Stimulated activated naive B cell treated with anti-CD40 and anti-IgM and Interleukin-4, amounts not matched to agents 10 μg/mL and 1 μg/mL and 100 μg/mL, for 72 hours (primary cell): ENCODE measurements around the gene LTA4H.
"Not testable (repeated sequence)": the region's sequence is repeated elsewhere in the genome, so short reads cannot be mapped to it uniquely, and the experiment has no call there.

ENCODE experiments used
- ATAC-seq, 2 donors: fragments of 150-1000 bp; cut with Tn5 transposase; replicated peaks; 2 replicates each; pipeline ENCODE4 v1.10.0; 2021; ENCODE audit warnings: moderate library complexity in 1 of 2
- DNase-seq: peaks from one replicate; pipeline ENCODE4 v3.0.0; 2021
- H3K27ac Mint-ChIP-seq: one replicate; pipeline ENCODE4 v1.8.0; 2022; ENCODE audit warnings: mild to moderate bottlenecking, mixed read lengths
- H3K27me3 Mint-ChIP-seq, 2 donors: one replicate each; pipeline ENCODE4 v1.8.0; 2022; ENCODE audit warnings: mixed read lengths in 2 of 2
- H3K36me3 Mint-ChIP-seq, 2 donors: one replicate each; pipeline ENCODE4 v1.8.0; 2022; ENCODE audit warnings: mixed read lengths in 2 of 2, mild to moderate bottlenecking in 1 of 2
- H3K4me1 Mint-ChIP-seq, 2 donors: one replicate each; pipeline ENCODE4 v1.8.0; 2022; ENCODE audit warnings: mixed read lengths in 2 of 2, mild to moderate bottlenecking in 1 of 2
- H3K4me3 Mint-ChIP-seq, 2 donors: one replicate each; pipeline ENCODE4 v1.8.0; 2022; ENCODE audit warnings: mild to moderate bottlenecking in 2 of 2, mixed read lengths in 2 of 2, moderate library complexity in 1 of 2
- H3K9me3 Mint-ChIP-seq, 2 donors: one replicate each; pipeline ENCODE4 v1.8.0; 2022; ENCODE audit warnings: mixed read lengths in 2 of 2, mild to moderate bottlenecking in 1 of 2

The LTA4H gene

DNA sequence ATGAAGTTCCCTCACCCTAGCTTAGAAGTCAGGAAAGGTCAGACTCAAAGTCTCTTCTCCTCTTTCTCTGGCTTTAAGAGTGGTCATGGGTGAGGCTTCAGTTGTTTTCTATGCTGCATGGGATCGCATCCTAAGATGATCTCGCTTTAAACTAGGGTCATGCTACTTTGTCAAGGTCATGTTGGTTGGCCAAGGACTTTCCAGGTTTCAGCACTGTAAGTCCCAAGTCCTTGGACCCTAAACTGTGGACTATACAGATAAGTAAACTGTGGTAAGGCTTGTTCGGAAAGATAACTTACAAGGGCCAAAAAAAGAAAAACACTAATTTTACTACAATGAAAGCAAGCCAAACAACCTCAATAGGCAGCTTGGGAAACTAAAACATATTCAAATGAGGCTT, 56.6 kb downstream of the LTA4H start:
- H3K4me3 Mint-ChIP-seq, result no peak overlapping the region
- peaks cover 0 to 2% of the 10 kb centered on the region in 2 donors for H3K36me3 Mint-ChIP-seq
- no peak for ATAC-seq

DNA sequence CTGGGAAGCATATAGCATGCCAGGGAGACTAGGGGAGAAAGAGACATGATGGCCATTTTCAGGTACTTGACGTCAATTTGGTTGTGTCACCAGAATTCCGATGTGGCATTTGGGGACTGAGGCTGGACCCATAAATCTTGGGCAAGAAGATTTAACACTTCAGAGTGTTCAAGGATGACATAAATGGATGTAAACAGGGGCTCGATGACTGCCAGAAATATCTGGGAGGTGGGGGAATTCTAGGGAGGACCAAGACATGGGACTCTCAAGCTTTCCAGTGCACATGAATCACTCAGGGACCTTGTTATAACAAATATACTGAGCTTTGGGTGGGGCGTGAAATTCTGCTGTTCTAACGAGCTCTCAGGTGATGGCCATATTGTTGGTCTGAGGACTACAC, 57.0 kb downstream of the LTA4H start:
- Mint-ChIP-seq H3K27me3 (no peaks in the 10 kb centered on the region), H3K9me3 (no peaks in the 10 kb centered on the region), H3K36me3 (peaks cover 3 to 4% of the 10 kb centered on the region in 2 donors), H3K4me3 (no peak overlapping the region), H3K4me1 (peaks cover 0 to 8% of the 10 kb centered on the region in 2 donors), H3K27ac (no peak overlapping the region)
- DNase-seq (no peak), ATAC-seq (no peak)

More for the DNA sequence above, 56.6 kb downstream of the LTA4H start:
- DNase-seq, result no peak
- Mint-ChIP-seq H3K4me1 (peaks cover 0 to 6% of the 10 kb centered on the region in 2 donors), H3K27me3 (no peaks in the 10 kb centered on the region), H3K27ac (no peak overlapping the region), H3K9me3 (no peaks in the 10 kb centered on the region)

- no peak for ATAC-seq
- H3K9me3 Mint-ChIP-seq, result no peaks in the 10 kb centered on the region
- peaks cover 0 to 13% of the 10 kb centered on the region in 2 donors for H3K4me1 Mint-ChIP-seq
- H3K4me3 Mint-ChIP-seq, result no peak overlapping the region
- H3K27ac Mint-ChIP-seq, result no peak overlapping the region
- H3K27me3 Mint-ChIP-seq, result no peaks in the 10 kb centered on the region
- DNase-seq, result no peak
- peaks cover 4% of the 10 kb centered on the region in 2 donors for H3K36me3 Mint-ChIP-seq
Measured at GRCh38 chr12:95977764-95978305, 57.6 kb downstream of the LTA4H start.

DNA sequence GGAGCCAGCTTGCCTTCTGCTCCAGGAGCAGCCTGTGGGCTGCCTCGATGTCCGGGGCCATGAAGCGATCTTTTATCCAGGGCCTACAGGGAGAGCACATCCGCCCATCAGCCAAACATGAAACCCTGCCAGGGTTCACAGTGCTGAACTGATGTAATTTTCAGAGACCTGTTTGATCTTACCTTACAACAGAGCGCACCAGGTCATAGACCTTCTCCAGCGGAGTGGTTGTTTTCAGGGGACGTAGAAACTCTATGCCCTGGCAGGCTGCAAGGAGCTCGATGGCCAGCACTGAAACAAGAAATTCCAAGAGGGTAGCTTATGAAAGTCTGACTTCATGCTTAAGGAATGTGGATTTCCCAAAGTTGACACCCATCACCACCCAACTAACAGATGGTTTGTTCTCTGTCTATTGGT, 59.0 kb downstream of the LTA4H start:
- H3K4me1 Mint-ChIP-seq, result peaks cover 0 to 17% of the 10 kb centered on the region in 2 donors
- H3K36me3 Mint-ChIP-seq, result peaks cover 4% of the 10 kb centered on the region in 2 donors
- DNase-seq (no peak), ATAC-seq (no peak)
- no peaks in the 10 kb centered on the region for H3K27me3 Mint-ChIP-seq
- no peaks in the 10 kb centered on the region for H3K9me3 Mint-ChIP-seq
- H3K27ac Mint-ChIP-seq, result no peak overlapping the region
- no peak overlapping the region for H3K4me3 Mint-ChIP-seq

DNA sequence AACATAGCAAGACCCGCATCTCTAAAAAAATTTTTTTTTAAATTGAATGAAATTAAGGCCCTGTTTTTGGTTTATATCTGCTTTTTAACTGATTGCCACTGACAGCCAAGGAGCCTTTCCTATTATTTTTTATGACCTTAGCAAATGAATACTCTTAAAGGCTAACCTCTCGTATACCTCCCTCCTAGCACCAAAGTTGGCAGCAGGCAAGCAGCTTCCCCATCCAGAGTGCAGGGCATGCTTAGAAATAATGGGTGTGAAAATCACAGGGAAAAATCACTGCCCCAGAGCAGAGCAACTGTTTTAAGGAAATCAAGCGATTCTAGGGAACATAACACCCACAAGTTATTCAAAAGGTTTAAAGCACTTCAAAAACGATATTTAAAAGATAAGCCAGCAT, 59.9 kb downstream of the LTA4H start:
- Mint-ChIP-seq H3K36me3 (peaks cover 4% of the 10 kb centered on the region in 2 donors), H3K27ac (no peak overlapping the region), H3K4me1 (peaks cover 0 to 17% of the 10 kb centered on the region in 2 donors), H3K9me3 (no peaks in the 10 kb centered on the region), H3K27me3 (no peaks in the 10 kb centered on the region), H3K4me3 (no peak overlapping the region)
- ATAC-seq (no peak), DNase-seq (no peak)

- ATAC-seq, result no peak
- peaks cover 4 to 6% of the 10 kb centered on the region in 2 donors for H3K36me3 Mint-ChIP-seq
- H3K4me1 Mint-ChIP-seq, result peaks cover 0 to 17% of the 10 kb centered on the region in 2 donors
- H3K4me3 Mint-ChIP-seq, result no peak overlapping the region
- H3K27ac Mint-ChIP-seq, result no peak overlapping the region
- no peaks in the 10 kb centered on the region for H3K27me3 Mint-ChIP-seq
- no peak for DNase-seq
- H3K9me3 Mint-ChIP-seq, result no peaks in the 10 kb centered on the region
Measured at GRCh38 chr12:95974358-95974757, 61.0 kb downstream of the LTA4H start.

- no peak overlapping the region for H3K4me3 Mint-ChIP-seq
- H3K4me1 Mint-ChIP-seq, result peaks cover 0 to 17% of the 10 kb centered on the region in 2 donors
- peaks cover 4 to 6% of the 10 kb centered on the region in 2 donors for H3K36me3 Mint-ChIP-seq
- H3K27ac Mint-ChIP-seq, result no peak overlapping the region
- no peaks in the 10 kb centered on the region for H3K27me3 Mint-ChIP-seq
- no peaks in the 10 kb centered on the region for H3K9me3 Mint-ChIP-seq
- ATAC-seq (peak; percentile 23 to 25), DNase-seq (no peak)
Measured at GRCh38 chr12:95972832-95973456, 62.4 kb downstream of the LTA4H start.

GRCh38 chr12:95970905-95971304, 64.5 kb downstream of the LTA4H start:
- ATAC-seq (no peak), DNase-seq (no peak)
- Mint-ChIP-seq H3K9me3 (no peaks in the 10 kb centered on the region), H3K27ac (no peak overlapping the region), H3K4me3 (no peak overlapping the region), H3K36me3 (peaks cover 10 to 13% of the 10 kb centered on the region in 2 donors), H3K27me3 (no peaks in the 10 kb centered on the region), H3K4me1 (peaks cover 0 to 17% of the 10 kb centered on the region in 2 donors)

GRCh38 chr12:95969116-95969515, 66.3 kb downstream of the LTA4H start:
- not testable (repeated sequence) for H3K27ac Mint-ChIP-seq, H3K4me3 Mint-ChIP-seq, H3K27me3 Mint-ChIP-seq, H3K9me3 Mint-ChIP-seq, ATAC-seq, DNase-seq
- Mint-ChIP-seq H3K4me1 (peaks cover 0 to 14% of the 10 kb centered on the region in 2 donors), H3K36me3 (peaks cover 10 to 15% of the 10 kb centered on the region in 2 donors)

DNA sequence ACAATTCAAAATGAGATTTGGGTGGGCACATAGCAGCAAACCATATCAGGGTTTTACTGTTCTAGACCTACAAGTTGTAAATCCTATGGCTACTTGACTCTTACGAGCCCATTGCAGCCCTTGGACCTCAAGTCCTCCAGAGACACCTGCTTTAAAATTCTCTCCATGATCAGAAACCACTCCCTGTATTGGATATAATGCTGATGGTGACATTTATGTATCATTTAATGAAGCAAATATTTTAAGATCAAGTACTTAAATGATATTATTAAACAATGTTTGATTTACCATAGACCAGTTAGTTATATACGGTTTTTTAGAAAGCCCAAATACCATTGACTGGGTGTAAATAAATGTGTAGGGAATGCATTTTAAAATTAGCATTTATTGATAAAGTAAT, 68.1 kb downstream of the LTA4H start:
- H3K27ac Mint-ChIP-seq, result no peak overlapping the region
- no peaks in the 10 kb centered on the region for H3K27me3 Mint-ChIP-seq
- ATAC-seq (no peak), DNase-seq (no peak)
- H3K9me3 Mint-ChIP-seq, result no peaks in the 10 kb centered on the region
- H3K4me1 Mint-ChIP-seq, result peaks cover 0 to 4% of the 10 kb centered on the region in 2 donors
- peaks cover 6 to 13% of the 10 kb centered on the region in 2 donors for H3K36me3 Mint-ChIP-seq
- H3K4me3 Mint-ChIP-seq, result no peak overlapping the region

- Mint-ChIP-seq H3K27ac (no peak overlapping the region), H3K36me3 (peaks cover 6 to 13% of the 10 kb centered on the region in 2 donors), H3K4me3 (no peak overlapping the region), H3K27me3 (peaks cover 0 to 3% of the 10 kb centered on the region in 2 donors), H3K4me1 (peaks cover 0 to 4% of the 10 kb centered on the region in 2 donors), H3K9me3 (no peaks in the 10 kb centered on the region)
- ATAC-seq, result no peak
- DNase-seq, result no peak
Measured at GRCh38 chr12:95966287-95966870, 69.0 kb downstream of the LTA4H start.

GRCh38 chr12:95963096-95963495, 72.3 kb downstream of the LTA4H start:
- DNase-seq (no peak), ATAC-seq (peak; percentile 66 to 87)
- no peak overlapping the region for H3K27ac Mint-ChIP-seq
- peaks cover 0 to 8% of the 10 kb centered on the region in 2 donors for H3K27me3 Mint-ChIP-seq
- H3K4me3 Mint-ChIP-seq, result no peak overlapping the region
- H3K4me1 Mint-ChIP-seq, result peaks cover 0 to 4% of the 10 kb centered on the region in 2 donors
- H3K9me3 Mint-ChIP-seq, result no peaks in the 10 kb centered on the region
- peaks cover 6 to 11% of the 10 kb centered on the region in 2 donors for H3K36me3 Mint-ChIP-seq

DNA sequence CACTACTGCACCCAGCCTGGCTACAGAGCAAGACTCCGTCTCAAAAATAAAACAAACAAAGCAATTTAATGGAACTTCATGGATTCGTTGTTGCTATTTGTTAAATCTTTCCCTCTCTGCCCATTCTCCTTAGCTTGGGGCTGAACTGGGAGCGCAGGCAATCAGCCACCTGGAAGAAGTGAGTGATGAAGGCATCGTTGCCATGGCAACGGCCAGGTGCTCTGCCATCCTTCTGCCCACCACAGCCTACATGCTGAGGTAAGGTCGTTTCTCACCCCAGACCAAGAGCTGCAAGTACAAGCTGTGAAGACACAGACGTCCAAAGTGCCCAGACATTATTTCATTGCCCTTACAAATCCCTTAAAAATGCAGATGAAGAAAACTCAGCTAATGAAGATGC, 73.2 kb downstream of the LTA4H start:
- H3K4me1 Mint-ChIP-seq, result peaks cover 0 to 4% of the 10 kb centered on the region in 2 donors
- peaks cover 0 to 8% of the 10 kb centered on the region in 2 donors for H3K27me3 Mint-ChIP-seq
- H3K4me3 Mint-ChIP-seq, result no peak overlapping the region
- DNase-seq, result no peak
- ATAC-seq, result no peak
- H3K9me3 Mint-ChIP-seq, result no peaks in the 10 kb centered on the region
- peaks cover 6 to 11% of the 10 kb centered on the region in 2 donors for H3K36me3 Mint-ChIP-seq
- no peak overlapping the region for H3K27ac Mint-ChIP-seq

- Mint-ChIP-seq H3K4me3 (no peak overlapping the region), H3K27me3 (peaks cover 0 to 8% of the 10 kb centered on the region in 2 donors), H3K27ac (no peak overlapping the region), H3K36me3 (peaks cover 5 to 6% of the 10 kb centered on the region in 2 donors), H3K9me3 (no peaks in the 10 kb centered on the region), H3K4me1 (peaks cover 0 to 4% of the 10 kb centered on the region in 2 donors)
- DNase-seq (no peak), ATAC-seq (no peak)
Measured at GRCh38 chr12:95960241-95960640, 75.1 kb downstream of the LTA4H start.

DNA sequence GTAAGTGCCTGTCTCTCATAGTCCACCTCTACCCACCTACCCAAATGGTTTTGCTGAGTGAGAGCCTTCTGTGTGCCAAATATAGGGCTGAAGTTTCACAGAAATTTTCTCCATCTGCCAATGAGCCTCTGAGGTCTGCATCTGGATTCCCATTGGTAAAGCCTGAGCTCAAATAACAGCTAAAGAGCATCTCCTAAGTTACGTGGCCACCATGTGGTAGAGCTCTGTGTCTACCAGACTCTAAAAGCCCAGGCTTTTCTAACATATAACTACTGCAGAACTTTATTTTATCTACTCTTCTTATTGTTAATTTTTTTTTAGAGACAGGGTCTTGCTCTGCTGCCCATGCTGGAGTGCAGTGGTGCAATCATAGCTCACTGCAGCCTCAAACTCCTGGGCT, 76.3 kb downstream of the LTA4H start:
- ATAC-seq (peak in 1 of 2 donors; percentile 41), DNase-seq (no peak)
- H3K4me1 Mint-ChIP-seq, result peaks cover 0 to 4% of the 10 kb centered on the region in 2 donors
- H3K27ac Mint-ChIP-seq, result no peak overlapping the region
- H3K9me3 Mint-ChIP-seq, result no peaks in the 10 kb centered on the region
- H3K27me3 Mint-ChIP-seq, result peaks cover 0 to 8% of the 10 kb centered on the region in 2 donors
- no peak overlapping the region for H3K4me3 Mint-ChIP-seq
- H3K36me3 Mint-ChIP-seq, result peaks cover 5% of the 10 kb centered on the region in 2 donors
